MCF 10A (cell line): ENCODE measurements around the gene FAM151A. TPM values are rescaled to one million over a fixed set of nuclear protein-coding genes. Genes with fewer than 3 reads are reported as not detected.

Experiments used
- BruUV-seq: library from RNA; stranded (reverse); fragments of 400-500 nt; replicated peaks from 2 replicates; lab custom pipeline; 2021; lab: Mats Ljungman, UMichigan
- CTCF ChIA-PET: fragments of 300-600 bp; sonication (Branson Sonifier 250); formaldehyde crosslinking; extraction: SDS; loops from one replicate; lab custom pipeline; 2021; ENCODE audit warnings: antibody characterized with exemption, inconsistent platforms; lab: Yijun Ruan, JAX
- POLR2A ChIA-PET: fragments of 300-600, 350-650 bp; sonication (Branson Sonifier 250); formaldehyde crosslinking; extraction: SDS; loops from one replicate; lab custom pipeline; 2020; ENCODE audit warnings: antibody characterized with exemption, inconsistent platforms; lab: Yijun Ruan, JAX
- DNase-seq: peaks from one replicate; pipeline ENCODE4 v3.0.0-alpha.2; 2018; ENCODE audit not compliant: unreplicated experiment
- H3K27ac Mint-ChIP-seq: one replicate; pipeline ENCODE4 v1.8.0; 2022; ENCODE audit warnings: mild to moderate bottlenecking, low read depth, mixed read lengths; ENCODE audit not compliant: unreplicated experiment
- H3K27me3 Mint-ChIP-seq: one replicate; pipeline ENCODE4 v1.8.0; 2022; ENCODE audit warnings: mixed read lengths; ENCODE audit not compliant: insufficient read depth, unreplicated experiment
- H3K36me3 Mint-ChIP-seq: one replicate; pipeline ENCODE4 v1.8.0; 2022; ENCODE audit warnings: mild to moderate bottlenecking, moderate library complexity, mixed read lengths; ENCODE audit not compliant: insufficient read depth, unreplicated experiment
- H3K4me1 Mint-ChIP-seq: one replicate; pipeline ENCODE4 v1.8.0; 2022; ENCODE audit warnings: mixed read lengths; ENCODE audit not compliant: insufficient read depth, unreplicated experiment
- H3K4me3 Mint-ChIP-seq: one replicate; pipeline ENCODE4 v1.8.0; 2022; ENCODE audit warnings: mild to moderate bottlenecking, moderate library complexity, mixed read lengths; ENCODE audit not compliant: unreplicated experiment
- H3K9me3 Mint-ChIP-seq: one replicate; pipeline ENCODE4 v1.8.0; 2022; ENCODE audit warnings: mixed read lengths; ENCODE audit not compliant: unreplicated experiment
- intact Hi-C: fragments of 100-400 bp; cut with micrococcal nuclease; formaldehyde crosslinking; loops from 2 replicates; pipeline ENCODE4 v1.14.1; 2022
- total RNA-seq: library from RNA; stranded (reverse); gene quantifications from 2 replicates; pipeline ENCODE4 v1.2.3, GENCODE V29; 2022
- TF ChIP-seq, protein P1 (sequence below): fragments of 200-600 bp; IDR thresholded peaks from one replicate; pipeline ENCODE4 v1.8.0; 2022; ENCODE audit warnings: antibody characterized with exemption, mild to moderate bottlenecking; ENCODE audit not compliant: unreplicated experiment

Gene FAM151A
- total RNA-seq, 1 experiment from 2014 or later: not detected

DNA sequence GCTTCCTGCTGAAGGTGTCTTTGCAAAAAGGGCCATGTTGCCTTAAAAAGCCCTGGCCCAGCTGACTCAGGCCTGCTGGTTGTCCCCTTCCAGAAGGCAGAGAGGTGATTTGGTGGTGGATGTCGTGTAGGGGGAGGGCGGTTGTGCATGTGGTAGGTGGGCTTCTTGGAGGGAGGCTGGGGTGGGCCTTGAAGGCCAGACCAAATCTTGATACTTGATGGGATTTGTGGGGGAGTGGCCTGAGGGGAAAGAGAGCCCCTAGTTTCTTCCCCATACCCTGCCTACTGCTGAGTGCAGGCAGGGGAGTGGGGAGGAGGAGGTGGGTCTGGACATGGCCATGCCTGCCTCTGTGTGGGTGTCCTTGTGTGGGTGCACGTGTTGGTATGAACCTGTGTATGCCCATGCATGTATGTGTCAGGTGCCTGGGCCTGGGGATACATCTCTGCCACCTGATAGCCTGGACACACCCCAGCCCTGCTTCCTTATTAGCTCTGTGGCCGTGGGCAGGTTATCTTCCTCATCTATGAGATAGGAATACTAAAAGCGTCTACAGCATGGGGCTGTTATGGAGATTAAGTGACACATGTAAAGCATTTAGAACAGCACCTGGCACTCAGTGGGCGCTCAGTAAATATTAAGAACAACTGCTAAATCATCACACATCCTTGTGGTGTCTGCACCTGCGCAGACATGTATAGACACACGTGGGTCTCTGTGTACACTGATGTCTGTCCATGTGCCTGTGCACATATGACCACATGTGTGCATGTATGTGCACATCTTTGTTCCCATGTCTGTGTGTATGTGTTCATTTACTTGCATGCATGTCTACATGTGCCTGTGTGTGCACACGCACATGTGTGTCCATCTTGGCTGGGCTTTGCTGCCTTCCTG, 17.0 kb downstream of the FAM151A start:
- H3K9me3 Mint-ChIP-seq: no peaks in the 10 kb centered on the region
- CTCF ChIA-PET: no interaction called here
- no peak overlapping the region for H3K4me3 Mint-ChIP-seq
- DNase-seq: no peak
- POLR2A ChIA-PET: interaction anchor here (0.6 kb wide), 1 partner anchor 55 kb away, joined by 3 read pairs; no protein-coding TSS in a partner anchor
- intact Hi-C loops: no loop called here
- H3K4me1 Mint-ChIP-seq: peaks cover 4% of the 10 kb centered on the region
- BruUV-seq: no TSS peak
- H3K27ac Mint-ChIP-seq: no peak overlapping the region
- TF ChIP-seq, protein P1, sequence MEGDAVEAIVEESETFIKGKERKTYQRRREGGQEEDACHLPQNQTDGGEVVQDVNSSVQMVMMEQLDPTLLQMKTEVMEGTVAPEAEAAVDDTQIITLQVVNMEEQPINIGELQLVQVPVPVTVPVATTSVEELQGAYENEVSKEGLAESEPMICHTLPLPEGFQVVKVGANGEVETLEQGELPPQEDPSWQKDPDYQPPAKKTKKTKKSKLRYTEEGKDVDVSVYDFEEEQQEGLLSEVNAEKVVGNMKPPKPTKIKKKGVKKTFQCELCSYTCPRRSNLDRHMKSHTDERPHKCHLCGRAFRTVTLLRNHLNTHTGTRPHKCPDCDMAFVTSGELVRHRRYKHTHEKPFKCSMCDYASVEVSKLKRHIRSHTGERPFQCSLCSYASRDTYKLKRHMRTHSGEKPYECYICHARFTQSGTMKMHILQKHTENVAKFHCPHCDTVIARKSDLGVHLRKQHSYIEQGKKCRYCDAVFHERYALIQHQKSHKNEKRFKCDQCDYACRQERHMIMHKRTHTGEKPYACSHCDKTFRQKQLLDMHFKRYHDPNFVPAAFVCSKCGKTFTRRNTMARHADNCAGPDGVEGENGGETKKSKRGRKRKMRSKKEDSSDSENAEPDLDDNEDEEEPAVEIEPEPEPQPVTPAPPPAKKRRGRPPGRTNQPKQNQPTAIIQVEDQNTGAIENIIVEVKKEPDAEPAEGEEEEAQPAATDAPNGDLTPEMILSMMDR: no peak
- peaks cover 9% of the 10 kb centered on the region for H3K36me3 Mint-ChIP-seq
- no peaks in the 10 kb centered on the region for H3K27me3 Mint-ChIP-seq

DNA sequence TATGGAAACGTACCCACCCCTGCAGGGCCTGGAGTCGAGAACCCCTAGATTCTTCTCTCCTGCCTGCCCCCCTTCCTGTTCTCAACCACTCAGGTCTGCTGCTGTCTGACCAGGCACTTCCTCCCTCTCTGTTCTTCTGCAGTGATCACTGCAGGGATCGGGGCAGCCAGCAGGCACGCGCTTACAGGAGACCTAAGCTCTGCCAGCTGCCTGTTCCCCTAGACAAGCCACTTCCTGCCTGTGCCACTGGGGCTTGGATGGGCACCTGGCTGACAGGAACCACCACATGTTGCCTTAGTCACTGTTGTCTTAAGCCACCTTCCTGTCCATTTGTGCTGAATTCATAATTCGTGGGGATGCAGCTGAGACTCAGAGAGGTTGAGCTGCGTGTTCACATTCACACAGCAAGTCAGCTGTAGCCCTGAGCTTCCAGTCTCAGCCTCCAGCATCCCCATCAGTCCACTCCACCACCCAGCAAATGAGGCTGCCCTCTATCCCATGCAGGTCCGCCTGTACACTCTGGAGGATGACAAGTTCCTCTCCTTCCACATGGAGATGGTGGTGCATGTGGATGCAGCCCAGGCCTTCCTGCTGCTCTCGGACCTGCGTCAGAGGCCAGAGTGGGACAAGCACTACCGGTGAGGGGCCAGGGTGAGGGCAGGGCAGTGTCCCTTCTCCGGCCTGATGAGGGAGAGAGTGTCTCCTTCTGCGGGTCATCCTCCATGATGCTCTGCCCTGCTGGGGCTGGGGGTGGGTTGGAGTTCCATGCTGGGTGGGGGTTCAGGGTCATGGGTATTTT, 18.6 kb downstream of the FAM151A start:
- POLR2A ChIA-PET: interaction anchor here (1.2 kb wide), 1 partner anchor 9 kb away, joined by 4 read pairs; no protein-coding TSS in a partner anchor
- H3K9me3 Mint-ChIP-seq: no peaks in the 10 kb centered on the region
- no peak for DNase-seq
- peaks cover 10% of the 10 kb centered on the region for H3K36me3 Mint-ChIP-seq
- H3K27me3 Mint-ChIP-seq: no peaks in the 10 kb centered on the region
- no peak overlapping the region for H3K4me3 Mint-ChIP-seq
- TF ChIP-seq, protein P1: no peak
- peak overlapping the region; percentile 70 for H3K27ac Mint-ChIP-seq
- intact Hi-C loops: no loop called here
- peaks cover 4% of the 10 kb centered on the region for H3K4me1 Mint-ChIP-seq
- CTCF ChIA-PET: no interaction called here
- BruUV-seq: no TSS peak

DNA sequence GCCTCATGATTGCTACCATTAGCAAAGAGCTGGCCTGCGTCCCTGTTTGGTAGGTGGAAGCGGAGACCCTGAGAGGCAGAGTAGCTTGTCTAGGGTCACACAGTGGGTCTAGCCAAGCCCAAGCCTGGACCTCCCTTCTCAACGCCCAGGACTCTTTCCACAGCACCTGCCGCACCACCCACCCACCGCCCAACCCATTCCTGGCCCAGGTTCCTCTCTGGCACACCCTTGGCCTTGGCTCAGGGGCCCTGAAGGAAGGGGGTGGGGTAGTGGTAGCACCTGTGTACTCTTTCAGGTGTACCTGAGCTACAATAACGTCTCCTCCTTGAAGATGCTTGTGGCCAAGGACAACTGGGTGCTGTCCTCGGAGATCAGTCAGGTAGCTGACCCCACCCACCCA, 19.3 kb downstream of the FAM151A start:
- peak overlapping the region; percentile 70 for H3K27ac Mint-ChIP-seq
- H3K9me3 Mint-ChIP-seq: no peaks in the 10 kb centered on the region
- TF ChIP-seq, protein P1: no peak
- peaks cover 16% of the 10 kb centered on the region for H3K36me3 Mint-ChIP-seq
- ChIA-PET CTCF (no interaction called here), POLR2A (interaction anchor here (1.2 kb wide), 1 partner anchor 8 kb away, joined by 4 read pairs; no protein-coding TSS in a partner anchor)
- DNase-seq: no peak
- intact Hi-C loops: no loop called here
- H3K4me1 Mint-ChIP-seq: peaks cover 4% of the 10 kb centered on the region
- BruUV-seq: no TSS peak
- H3K4me3 Mint-ChIP-seq: no peak overlapping the region
- no peaks in the 10 kb centered on the region for H3K27me3 Mint-ChIP-seq

DNA sequence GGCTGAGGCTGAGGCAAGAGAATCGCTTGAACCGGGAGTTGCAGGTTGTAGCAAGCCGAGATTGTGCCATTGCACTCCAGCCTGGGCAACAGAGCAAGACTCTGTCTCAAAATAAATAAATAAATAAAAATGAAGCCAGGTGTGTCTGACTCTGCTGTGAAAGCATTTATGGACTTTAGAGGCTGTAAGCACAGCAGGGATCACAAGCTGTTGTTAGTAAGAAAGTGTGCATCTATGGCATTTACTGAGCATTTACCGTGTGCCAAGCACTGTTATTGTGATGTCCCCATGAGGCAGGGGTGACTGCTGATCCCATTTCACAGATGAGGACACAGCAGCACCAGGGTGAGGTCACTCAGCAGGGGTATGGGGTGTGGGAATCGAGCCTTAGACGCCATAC, 20.1 kb downstream of the FAM151A start:
- Mint-ChIP-seq H3K27ac (no peak overlapping the region), H3K36me3 (peaks cover 16% of the 10 kb centered on the region), H3K9me3 (no peaks in the 10 kb centered on the region), H3K4me3 (no peak overlapping the region), H3K27me3 (no peaks in the 10 kb centered on the region), H3K4me1 (peaks cover 4% of the 10 kb centered on the region)
- no TSS peak for BruUV-seq
- CTCF ChIA-PET: interaction anchor here (0.6 kb wide), 2 partner anchors 90 to 331 kb away, joined by 3 read pairs; no protein-coding TSS in a partner anchor
- DNase-seq: no peak
- intact Hi-C loops: no loop called here
- POLR2A ChIA-PET: no interaction called here
- TF ChIP-seq, protein P1: no peak
